Measurements from ENCODE around the gene SEZ6L2.

DNA sequence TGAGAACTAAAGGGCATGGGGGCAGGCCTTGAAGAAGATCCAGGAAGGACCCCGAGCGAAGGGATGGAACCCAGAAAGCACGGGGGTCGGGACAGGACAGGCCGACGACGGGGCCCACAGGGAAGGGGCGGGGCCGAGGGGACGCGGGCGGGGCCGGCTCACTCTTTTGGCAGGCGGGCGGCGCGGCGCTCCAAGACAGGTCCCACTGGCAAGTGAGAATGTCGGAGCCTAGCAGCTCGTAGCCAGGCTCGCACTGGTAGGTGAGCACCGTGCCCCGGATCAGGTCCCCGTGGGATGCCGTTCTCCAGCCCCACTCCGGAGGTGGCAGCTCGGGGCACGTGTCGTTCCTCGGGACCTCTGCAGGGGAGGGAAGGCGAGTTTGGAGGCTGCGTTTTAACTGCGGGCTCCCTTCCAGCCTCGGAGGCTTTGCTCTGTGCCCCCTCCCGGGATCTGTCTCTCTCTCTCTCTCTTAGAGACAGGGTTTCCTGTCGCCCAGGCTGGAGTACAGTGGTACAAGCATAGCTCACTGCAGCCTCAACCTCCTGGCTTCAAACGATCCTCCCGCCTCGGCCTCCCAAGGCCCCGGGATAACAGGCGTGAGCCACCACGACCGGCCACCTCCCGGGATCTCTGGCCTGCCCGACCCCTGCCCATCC is 22.6 kb downstream of the SEZ6L2 start:
- TF ChIP-seq, protein P1, sequence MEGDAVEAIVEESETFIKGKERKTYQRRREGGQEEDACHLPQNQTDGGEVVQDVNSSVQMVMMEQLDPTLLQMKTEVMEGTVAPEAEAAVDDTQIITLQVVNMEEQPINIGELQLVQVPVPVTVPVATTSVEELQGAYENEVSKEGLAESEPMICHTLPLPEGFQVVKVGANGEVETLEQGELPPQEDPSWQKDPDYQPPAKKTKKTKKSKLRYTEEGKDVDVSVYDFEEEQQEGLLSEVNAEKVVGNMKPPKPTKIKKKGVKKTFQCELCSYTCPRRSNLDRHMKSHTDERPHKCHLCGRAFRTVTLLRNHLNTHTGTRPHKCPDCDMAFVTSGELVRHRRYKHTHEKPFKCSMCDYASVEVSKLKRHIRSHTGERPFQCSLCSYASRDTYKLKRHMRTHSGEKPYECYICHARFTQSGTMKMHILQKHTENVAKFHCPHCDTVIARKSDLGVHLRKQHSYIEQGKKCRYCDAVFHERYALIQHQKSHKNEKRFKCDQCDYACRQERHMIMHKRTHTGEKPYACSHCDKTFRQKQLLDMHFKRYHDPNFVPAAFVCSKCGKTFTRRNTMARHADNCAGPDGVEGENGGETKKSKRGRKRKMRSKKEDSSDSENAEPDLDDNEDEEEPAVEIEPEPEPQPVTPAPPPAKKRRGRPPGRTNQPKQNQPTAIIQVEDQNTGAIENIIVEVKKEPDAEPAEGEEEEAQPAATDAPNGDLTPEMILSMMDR (IDR thresholded peaks at IDR 0.05) = no peak
- TF ChIP-seq POLR2A (IDR thresholded peaks at IDR 0.05) = no peak
- TF ChIP-seq POLR2AphosphoS5 (IDR thresholded peaks at IDR 0.05; ENCODE audit: insufficient read depth in 1 of 2, low read depth in 1 of 2) = no peak

All from vagina (tissue), 2 donors.